Effector memory CD4-positive, alpha-beta T cell (primary cell): ENCODE results near the gene PHF14.

Experiments
- DNase-seq, 3 donors: peaks; one replicate each; pipeline ENCODE4 v3.0.0-alpha.2; 2020
- H3K27ac ChIP-seq: 2 replicates; pipeline ENCODE4 v1.7.0; 2013; ENCODE audit warnings: mild to moderate bottlenecking, low read length, moderate library complexity; ENCODE audit not compliant: insufficient read depth, poor library complexity, severe bottlenecking
- H3K27me3 ChIP-seq: replicated peaks from 2 replicates; pipeline ENCODE4 v1.7.0; 2013; ENCODE audit warnings: mild to moderate bottlenecking, low read length; ENCODE audit not compliant: insufficient read depth, control insufficient read depth, poor library complexity, severe bottlenecking
- H3K36me3 ChIP-seq: 2 replicates; pipeline ENCODE4 v1.7.0; 2013; ENCODE audit warnings: mild to moderate bottlenecking, low read length, moderate library complexity; ENCODE audit not compliant: control insufficient read depth, insufficient read depth
- H3K4me1 ChIP-seq: 2 replicates; pipeline ENCODE4 v1.7.0; 2013; ENCODE audit warnings: low read length, mild to moderate bottlenecking; ENCODE audit not compliant: control insufficient read depth, insufficient read depth, poor library complexity, severe bottlenecking
- H3K4me3 ChIP-seq: 2 replicates; pipeline ENCODE4 v1.7.0; 2013; ENCODE audit warnings: low read length, low read depth, mild to moderate bottlenecking; ENCODE audit not compliant: insufficient read depth, poor library complexity, severe bottlenecking
- H3K9me3 ChIP-seq: 2 replicates; pipeline ENCODE4 v1.7.0; 2013; ENCODE audit warnings: mild to moderate bottlenecking, low read length, moderate library complexity; ENCODE audit not compliant: control insufficient read depth

PHF14 gene

GRCh38 chr7:11193131-11193867 is 219.6 kb downstream of the PHF14 start:
- Histone ChIP-seq H3K4me1 (no peaks in the 10 kb centered on the region), H3K27ac (no peak overlapping the region), H3K27me3 (no peaks in the 10 kb centered on the region), H3K9me3 (no peaks in the 10 kb centered on the region), H3K36me3 (no peaks in the 10 kb centered on the region), H3K4me3 (no peak overlapping the region)
- DNase-seq: no peak

GRCh38 chr7:11193888-11194287 is 220.2 kb downstream of the PHF14 start:
- Histone ChIP-seq H3K27me3 (no peaks in the 10 kb centered on the region), H3K9me3 (no peaks in the 10 kb centered on the region), H3K4me3 (no peak overlapping the region), H3K36me3 (no peaks in the 10 kb centered on the region), H3K27ac (no peak overlapping the region), H3K4me1 (no peaks in the 10 kb centered on the region)
- no peak for DNase-seq

- Histone ChIP-seq H3K36me3 (no peaks in the 10 kb centered on the region), H3K4me3 (no peak overlapping the region), H3K27ac (no peak overlapping the region), H3K4me1 (no peaks in the 10 kb centered on the region), H3K9me3 (no peaks in the 10 kb centered on the region), H3K27me3 (no peaks in the 10 kb centered on the region)
- DNase-seq: no peak
Observed at GRCh38 chr7:11194492-11194891, 220.8 kb downstream of the PHF14 start.

GRCh38 chr7:11195502-11195901 is 221.8 kb downstream of the PHF14 start:
- no peak for DNase-seq
- Histone ChIP-seq H3K36me3 (no peaks in the 10 kb centered on the region), H3K4me1 (no peaks in the 10 kb centered on the region), H3K27me3 (no peaks in the 10 kb centered on the region), H3K4me3 (no peak overlapping the region), H3K9me3 (no peaks in the 10 kb centered on the region), H3K27ac (no peak overlapping the region)

- H3K36me3 ChIP-seq: no peaks in the 10 kb centered on the region
- H3K27ac ChIP-seq: no peak overlapping the region
- H3K9me3 ChIP-seq: no peaks in the 10 kb centered on the region
- DNase-seq: no peak
- no peaks in the 10 kb centered on the region for H3K4me1 ChIP-seq
- H3K27me3 ChIP-seq: no peaks in the 10 kb centered on the region
- H3K4me3 ChIP-seq: no peak overlapping the region
Observed at GRCh38 chr7:11196143-11196542, 222.5 kb downstream of the PHF14 start.

GRCh38 chr7:11203224-11203623 is 229.6 kb downstream of the PHF14 start:
- H3K27me3 ChIP-seq: no peaks in the 10 kb centered on the region
- no peak overlapping the region for H3K27ac ChIP-seq
- no peaks in the 10 kb centered on the region for H3K9me3 ChIP-seq
- DNase-seq: no peak
- H3K4me3 ChIP-seq: no peak overlapping the region
- H3K4me1 ChIP-seq: no peaks in the 10 kb centered on the region
- H3K36me3 ChIP-seq: no peaks in the 10 kb centered on the region

- Histone ChIP-seq H3K9me3 (no peaks in the 10 kb centered on the region), H3K4me1 (no peaks in the 10 kb centered on the region), H3K27me3 (no peaks in the 10 kb centered on the region), H3K36me3 (no peaks in the 10 kb centered on the region), H3K27ac (no peak overlapping the region), H3K4me3 (no peak overlapping the region)
- no peak for DNase-seq
Observed at GRCh38 chr7:11203683-11204082, 230.0 kb downstream of the PHF14 start.

GRCh38 chr7:11206177-11206899 is 232.7 kb downstream of the PHF14 start:
- H3K9me3 ChIP-seq: no peaks in the 10 kb centered on the region
- no peaks in the 10 kb centered on the region for H3K4me1 ChIP-seq
- H3K36me3 ChIP-seq: no peaks in the 10 kb centered on the region
- H3K27me3 ChIP-seq: no peaks in the 10 kb centered on the region
- H3K27ac ChIP-seq: no peak overlapping the region
- H3K4me3 ChIP-seq: no peak overlapping the region
- no peak for DNase-seq

- no peak overlapping the region for H3K27ac ChIP-seq
- H3K9me3 ChIP-seq: no peaks in the 10 kb centered on the region
- DNase-seq: no peak
- no peaks in the 10 kb centered on the region for H3K4me1 ChIP-seq
- H3K4me3 ChIP-seq: no peak overlapping the region
- H3K27me3 ChIP-seq: no peaks in the 10 kb centered on the region
- H3K36me3 ChIP-seq: no peaks in the 10 kb centered on the region
Observed at GRCh38 chr7:11207565-11207964, 233.9 kb downstream of the PHF14 start.

- no peak overlapping the region for H3K27ac ChIP-seq
- no peak overlapping the region for H3K4me3 ChIP-seq
- no peaks in the 10 kb centered on the region for H3K36me3 ChIP-seq
- H3K27me3 ChIP-seq: no peaks in the 10 kb centered on the region
- DNase-seq: no peak
- no peaks in the 10 kb centered on the region for H3K4me1 ChIP-seq
- no peaks in the 10 kb centered on the region for H3K9me3 ChIP-seq
Observed at GRCh38 chr7:11208883-11209465, 235.3 kb downstream of the PHF14 start.
